Measurements from ENCODE around the gene CHAD.

DNA sequence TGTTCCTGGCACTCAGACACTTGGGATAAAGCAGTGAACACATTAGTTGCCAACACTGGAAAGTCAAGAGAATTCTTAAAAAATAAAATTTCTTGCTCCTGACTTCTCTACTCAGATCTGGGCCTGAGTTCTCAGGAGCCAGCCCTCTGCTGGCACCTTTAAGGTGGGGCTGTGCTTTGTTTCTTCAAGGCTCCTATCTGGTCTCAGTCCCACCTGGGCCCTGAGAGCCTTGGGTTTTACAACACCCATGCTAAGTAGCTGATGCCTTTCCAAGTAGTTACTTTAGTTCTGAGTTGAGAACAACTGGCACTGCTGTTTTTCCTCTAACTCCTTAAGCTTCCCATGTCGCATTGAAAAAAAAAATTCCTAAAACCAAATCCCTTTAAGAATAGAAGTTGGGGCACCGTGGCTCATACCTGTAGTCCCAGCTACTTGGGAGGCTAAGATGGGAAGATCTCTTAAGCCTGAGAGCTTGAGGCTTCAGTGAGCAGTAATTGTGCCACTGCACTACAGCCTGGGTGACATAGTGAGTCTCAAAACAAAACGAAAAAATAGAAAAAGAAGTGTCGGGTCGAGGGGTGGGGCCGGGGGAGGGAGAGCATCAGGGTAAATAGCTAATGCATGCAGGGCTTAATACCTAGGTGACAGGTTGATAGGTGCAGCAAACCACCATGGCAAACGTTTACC is 16.6 kb downstream of the CHAD start:
- TF ChIP-seq, protein P1, sequence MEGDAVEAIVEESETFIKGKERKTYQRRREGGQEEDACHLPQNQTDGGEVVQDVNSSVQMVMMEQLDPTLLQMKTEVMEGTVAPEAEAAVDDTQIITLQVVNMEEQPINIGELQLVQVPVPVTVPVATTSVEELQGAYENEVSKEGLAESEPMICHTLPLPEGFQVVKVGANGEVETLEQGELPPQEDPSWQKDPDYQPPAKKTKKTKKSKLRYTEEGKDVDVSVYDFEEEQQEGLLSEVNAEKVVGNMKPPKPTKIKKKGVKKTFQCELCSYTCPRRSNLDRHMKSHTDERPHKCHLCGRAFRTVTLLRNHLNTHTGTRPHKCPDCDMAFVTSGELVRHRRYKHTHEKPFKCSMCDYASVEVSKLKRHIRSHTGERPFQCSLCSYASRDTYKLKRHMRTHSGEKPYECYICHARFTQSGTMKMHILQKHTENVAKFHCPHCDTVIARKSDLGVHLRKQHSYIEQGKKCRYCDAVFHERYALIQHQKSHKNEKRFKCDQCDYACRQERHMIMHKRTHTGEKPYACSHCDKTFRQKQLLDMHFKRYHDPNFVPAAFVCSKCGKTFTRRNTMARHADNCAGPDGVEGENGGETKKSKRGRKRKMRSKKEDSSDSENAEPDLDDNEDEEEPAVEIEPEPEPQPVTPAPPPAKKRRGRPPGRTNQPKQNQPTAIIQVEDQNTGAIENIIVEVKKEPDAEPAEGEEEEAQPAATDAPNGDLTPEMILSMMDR (IDR thresholded peaks at IDR 0.05): no peak
- no peak for TF ChIP-seq TCF7L2 (IDR thresholded peaks at IDR 0.05; ENCODE audit: low read depth, low read length)
- no peak for TF ChIP-seq POLR2AphosphoS5 (IDR thresholded peaks at IDR 0.05; ENCODE audit: low read depth, low read length)
- TF ChIP-seq, protein P2, sequence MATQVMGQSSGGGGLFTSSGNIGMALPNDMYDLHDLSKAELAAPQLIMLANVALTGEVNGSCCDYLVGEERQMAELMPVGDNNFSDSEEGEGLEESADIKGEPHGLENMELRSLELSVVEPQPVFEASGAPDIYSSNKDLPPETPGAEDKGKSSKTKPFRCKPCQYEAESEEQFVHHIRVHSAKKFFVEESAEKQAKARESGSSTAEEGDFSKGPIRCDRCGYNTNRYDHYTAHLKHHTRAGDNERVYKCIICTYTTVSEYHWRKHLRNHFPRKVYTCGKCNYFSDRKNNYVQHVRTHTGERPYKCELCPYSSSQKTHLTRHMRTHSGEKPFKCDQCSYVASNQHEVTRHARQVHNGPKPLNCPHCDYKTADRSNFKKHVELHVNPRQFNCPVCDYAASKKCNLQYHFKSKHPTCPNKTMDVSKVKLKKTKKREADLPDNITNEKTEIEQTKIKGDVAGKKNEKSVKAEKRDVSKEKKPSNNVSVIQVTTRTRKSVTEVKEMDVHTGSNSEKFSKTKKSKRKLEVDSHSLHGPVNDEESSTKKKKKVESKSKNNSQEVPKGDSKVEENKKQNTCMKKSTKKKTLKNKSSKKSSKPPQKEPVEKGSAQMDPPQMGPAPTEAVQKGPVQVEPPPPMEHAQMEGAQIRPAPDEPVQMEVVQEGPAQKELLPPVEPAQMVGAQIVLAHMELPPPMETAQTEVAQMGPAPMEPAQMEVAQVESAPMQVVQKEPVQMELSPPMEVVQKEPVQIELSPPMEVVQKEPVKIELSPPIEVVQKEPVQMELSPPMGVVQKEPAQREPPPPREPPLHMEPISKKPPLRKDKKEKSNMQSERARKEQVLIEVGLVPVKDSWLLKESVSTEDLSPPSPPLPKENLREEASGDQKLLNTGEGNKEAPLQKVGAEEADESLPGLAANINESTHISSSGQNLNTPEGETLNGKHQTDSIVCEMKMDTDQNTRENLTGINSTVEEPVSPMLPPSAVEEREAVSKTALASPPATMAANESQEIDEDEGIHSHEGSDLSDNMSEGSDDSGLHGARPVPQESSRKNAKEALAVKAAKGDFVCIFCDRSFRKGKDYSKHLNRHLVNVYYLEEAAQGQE (IDR thresholded peaks at IDR 0.05; ENCODE audit: insufficient read depth in 1 of 2, low read depth in 2 of 2, low read length in 1 of 2): no peak
- no peak for TF ChIP-seq SIN3A (IDR thresholded peaks at IDR 0.05; ENCODE audit: borderline replicate concordance, insufficient read depth, low read depth, low read length)

Measured in Panc1 (cell line).